HEK293 (cell line): Measurements from ENCODE around the gene RAB11A.
A peak's percentile ranks its signal among the peaks of the same experiment; 100 is the strongest.

ENCODE experiments used
- CTCF ChIA-PET: fragments of 350-600 bp; formaldehyde crosslinking; extraction: SDS; loops from one replicate; lab custom pipeline; 2021; ENCODE audit warnings: antibody characterized with exemption; lab: Yijun Ruan, JAX
- POLR2A ChIA-PET: fragments of 300-600 bp; formaldehyde crosslinking; extraction: SDS; loops from one replicate; lab custom pipeline; 2020; ENCODE audit warnings: antibody characterized with exemption, inconsistent platforms; lab: Yijun Ruan, JAX
- H3K27ac ChIP-seq: fragments of 200-500 bp; sonication (Bioruptor generic); 2 replicates; pipeline ENCODE4 v1.5.1; 2014; ENCODE audit warnings: low read depth, low read length, control low read depth, inconsistent platforms; ENCODE audit errors: extremely low read depth
- H3K36me3 ChIP-seq, 2 experiments: fragments of 200-500 bp in 1 of 2; sonication (Bioruptor generic) in 1 of 2; 1 replicate in 1 of 2; 2 replicates in 1 of 2; pipeline ENCODE4 v1.5.1; 2014 to 2017; ENCODE audit warnings: inconsistent platforms in 2 of 2, low read length in 2 of 2; ENCODE audit not compliant: control insufficient read depth in 2 of 2, insufficient read depth in 1 of 2
- H3K4me1 ChIP-seq: fragments of 200-500 bp; sonication (Bioruptor generic); 2 replicates; pipeline ENCODE4 v1.5.1; 2014; ENCODE audit warnings: mild to moderate bottlenecking, low read length, inconsistent platforms; ENCODE audit not compliant: control insufficient read depth, insufficient read depth
- H3K4me3 ChIP-seq: 2 replicates; pipeline ENCODE4 v1.5.1; 2011; ENCODE audit warnings: low read depth, mild to moderate bottlenecking, control low read depth, low read length, moderate library complexity
- H3K9me3 ChIP-seq: fragments of 200-500 bp; sonication (Bioruptor generic); 2 replicates; pipeline ENCODE4 v1.5.1; 2014; ENCODE audit warnings: low read depth, low read length, inconsistent platforms; ENCODE audit not compliant: control insufficient read depth, insufficient read depth
- BCL6B ChIP-seq: fragments of 450-650 bp; formaldehyde crosslinking; IDR thresholded peaks from 2 replicates; pipeline ENCODE4 v1.5.1; 2017; ENCODE audit warnings: missing biosample characterization, missing genetic modification characterization
- GLIS1 ChIP-seq: fragments of 450-650 bp; formaldehyde crosslinking; IDR thresholded peaks from 2 replicates; pipeline ENCODE4 v1.5.1; 2016; ENCODE audit warnings: missing biosample characterization, missing genetic modification characterization
- HOXD13 ChIP-seq: sonication (generic); formaldehyde crosslinking; IDR thresholded peaks from 2 replicates; pipeline ENCODE4 v1.8.0; 2022; ENCODE audit warnings: missing genetic modification reagents, borderline replicate concordance
- KLF10 ChIP-seq: fragments of 450-650 bp; IDR thresholded peaks from 2 replicates; pipeline ENCODE4 v1.5.1; 2018; ENCODE audit warnings: missing biosample characterization, mild to moderate bottlenecking, missing genetic modification characterization
- MZF1 ChIP-seq: fragments of 450-650 bp; formaldehyde crosslinking; IDR thresholded peaks from 2 replicates; pipeline ENCODE4 v1.5.1; 2017; ENCODE audit warnings: missing biosample characterization, missing genetic modification characterization, borderline replicate concordance
- PRDM1 ChIP-seq: fragments of 450-650 bp; formaldehyde crosslinking; IDR thresholded peaks from 2 replicates; pipeline ENCODE4; 2016; ENCODE audit warnings: missing biosample characterization, missing genetic modification characterization
- SCRT2 ChIP-seq: fragments of 450-650 bp; formaldehyde crosslinking; IDR thresholded peaks from 2 replicates; pipeline ENCODE4 v1.5.1; 2016; ENCODE audit warnings: missing biosample characterization, missing genetic modification characterization
- ZBTB17 ChIP-seq: fragments of 450-650 bp; formaldehyde crosslinking; IDR thresholded peaks from 2 replicates; pipeline ENCODE4 v1.5.1; 2016; ENCODE audit warnings: missing biosample characterization, missing genetic modification characterization
- ZNF114 ChIP-seq: fragments of 450-650 bp; formaldehyde crosslinking; IDR thresholded peaks from 2 replicates; pipeline ENCODE4 v1.5.0; 2017; ENCODE audit warnings: missing biosample characterization, missing genetic modification characterization
- ZNF362 ChIP-seq: fragments of 450-650 bp; formaldehyde crosslinking; IDR thresholded peaks from 2 replicates; pipeline ENCODE4 v1.5.1; 2016; ENCODE audit warnings: missing biosample characterization, missing genetic modification characterization
- ZNF600 ChIP-seq: fragments of 450-650 bp; formaldehyde crosslinking; IDR thresholded peaks from 2 replicates; pipeline ENCODE4 v1.5.1; 2016; ENCODE audit warnings: missing biosample characterization, missing genetic modification characterization
- ZNF639 ChIP-seq: fragments of 450-650 bp; formaldehyde crosslinking; IDR thresholded peaks from 2 replicates; pipeline ENCODE4 v1.5.1; 2016; ENCODE audit warnings: missing biosample characterization, missing genetic modification characterization
- ZNF645 ChIP-seq: fragments of 450-650 bp; formaldehyde crosslinking; IDR thresholded peaks from 2 replicates; pipeline ENCODE4; 2016; ENCODE audit warnings: missing biosample characterization, missing genetic modification characterization
- ZNF664 ChIP-seq: fragments of 450-650 bp; formaldehyde crosslinking; IDR thresholded peaks from 2 replicates; pipeline ENCODE4 v1.5.1; 2016; ENCODE audit warnings: missing biosample characterization, missing genetic modification characterization
- ZNF747 ChIP-seq: fragments of 450-650 bp; formaldehyde crosslinking; IDR thresholded peaks from 2 replicates; pipeline ENCODE4 v1.5.1; 2016; ENCODE audit warnings: missing biosample characterization, missing genetic modification characterization
- ZNF776 ChIP-seq: fragments of 450-650 bp; formaldehyde crosslinking; IDR thresholded peaks from 2 replicates; pipeline ENCODE4 v1.5.0; 2017; ENCODE audit warnings: missing biosample characterization, missing genetic modification characterization, borderline replicate concordance
- ZNF791 ChIP-seq: fragments of 450-650 bp; formaldehyde crosslinking; IDR thresholded peaks from 2 replicates; pipeline ENCODE4 v1.5.1; 2016; ENCODE audit warnings: missing biosample characterization, missing genetic modification characterization
- ZXDB ChIP-seq: fragments of 450-650 bp; formaldehyde crosslinking; IDR thresholded peaks from 2 replicates; pipeline ENCODE4 v1.5.1; 2016; ENCODE audit warnings: missing biosample characterization, missing genetic modification characterization

RAB11A gene

GRCh38 chr15:65875458-65875857 lies 6.2 kb downstream of the RAB11A start (continued):
- TF ChIP-seq KLF10 (tag by site-specific recombination) (no peak), ZNF600 (tag by site-specific recombination) (no peak)

GRCh38 chr15:65877749-65878148 lies 8.5 kb downstream of the RAB11A start:
- no peak overlapping the region for H3K27ac ChIP-seq
- no peaks in the 10 kb centered on the region for H3K9me3 ChIP-seq
- H3K36me3 ChIP-seq, result peaks cover 58 to 68% of the 10 kb centered on the region in 2 experiments
- ChIA-PET POLR2A (interaction anchor here (0.7 kb wide), 1 partner anchor 8 kb away, joined by 3 read pairs; the partner anchor contains the start of gene RAB11A), CTCF (interaction anchor here (0.6 to 1.2 kb wide), 3 partner anchors 15 to 619 kb away, joined by 3 to 5 read pairs (median 3); no protein-coding TSS in a partner anchor)
- TF ChIP-seq ZNF114 (tag by site-specific recombination), result no peak
- no peaks in the 10 kb centered on the region for H3K4me1 ChIP-seq
- no peak overlapping the region for H3K4me3 ChIP-seq

- TF ChIP-seq ZNF362 (tag by site-specific recombination), result peak; percentile 98
- no peak for TF ChIP-seq ZNF791 (tag by site-specific recombination)
- peak; percentile 98 for TF ChIP-seq PRDM1 (tag by site-specific recombination)
- no peak for TF ChIP-seq ZXDB (tag by site-specific recombination)
- TF ChIP-seq SCRT2 (tag by site-specific recombination), result peak; percentile 69; the same call in 1 of the 2 replicates
- TF ChIP-seq ZBTB17 (tag by site-specific recombination), result peak; percentile 61
- peak; percentile 51; the same call in 1 of the 2 replicates for TF ChIP-seq GLIS1 (tag by site-specific recombination)
- TF ChIP-seq ZNF645 (tag by site-specific recombination), result no peak
- TF ChIP-seq, all 188 proteins: peak for 5
- no peak overlapping the region for H3K27ac ChIP-seq
- no peaks in the 10 kb centered on the region for H3K9me3 ChIP-seq
- H3K36me3 ChIP-seq, result peaks cover 61 to 72% of the 10 kb centered on the region in 2 experiments
- ChIA-PET POLR2A (interaction anchor here (1.5 kb wide), 1 partner anchor 12 kb away, joined by 8 read pairs; the partner anchor contains the start of gene RAB11A), CTCF (interaction anchor here (0.6 to 1.3 kb wide), 4 partner anchors 19 to 1235 kb away, joined by 3 to 6 read pairs (median 4); no protein-coding TSS in a partner anchor)
- H3K4me3 ChIP-seq, result no peak overlapping the region
- H3K4me1 ChIP-seq, result peaks cover 15% of the 10 kb centered on the region
Measured at GRCh38 chr15:65881766-65882434, 12.6 kb downstream of the RAB11A start.

GRCh38 chr15:65883571-65883970 lies 14.3 kb downstream of the RAB11A start:
- TF ChIP-seq HOXD13 (CRISPR knock-in tag), result no peak
- no peak for TF ChIP-seq ZNF639 (tag by site-specific recombination)
- TF ChIP-seq MZF1 (tag by site-specific recombination), result no peak
- TF ChIP-seq ZNF747 (tag by site-specific recombination), result no peak
- TF ChIP-seq ZNF664, result 0 out of 2 replicates have a peak, but pooled peaks have one; percentile 43
- no peak for TF ChIP-seq BCL6B (tag by site-specific recombination)
- TF ChIP-seq ZNF776, result no peak
- TF ChIP-seq, all 188 proteins: peak for 1
- H3K4me3 ChIP-seq, result no peak overlapping the region
- CTCF ChIA-PET, result no interaction called here
- H3K9me3 ChIP-seq, result no peaks in the 10 kb centered on the region
- POLR2A ChIA-PET, result no interaction called here
- H3K36me3 ChIP-seq, result peaks cover 63 to 72% of the 10 kb centered on the region in 2 experiments
- peaks cover 15% of the 10 kb centered on the region for H3K4me1 ChIP-seq
- H3K27ac ChIP-seq, result no peak overlapping the region
